GM06990 (cell line): ENCODE data around the gene SLC39A2.
"Not testable (repeated sequence)": the region's sequence is repeated elsewhere in the genome, so short reads cannot be mapped to it uniquely, and the experiment has no call there.

ENCODE experiments used
- DNase-seq: peaks from one replicate; pipeline ENCODE4 v3.0.0-alpha.2; 2011; ENCODE audit not compliant: insufficient read length; ENCODE audit errors: extremely low read depth
- H3K27me3 ChIP-seq: replicated peaks from 2 replicates; pipeline ENCODE4 v1.6.0; 2011; ENCODE audit warnings: low read length; ENCODE audit not compliant: control insufficient read depth, insufficient read depth
- H3K36me3 ChIP-seq: 2 replicates; pipeline ENCODE4 v1.5.1; 2011; ENCODE audit warnings: low read length; ENCODE audit not compliant: control insufficient read depth, insufficient read depth
- H3K4me3 ChIP-seq: replicated peaks from 2 replicates; pipeline ENCODE4 v1.5.1; 2011; ENCODE audit warnings: low read depth, mild to moderate bottlenecking, control low read depth, low read length
- CTCF ChIP-seq: IDR thresholded peaks from 2 replicates; pipeline ENCODE4 v1.5.1; 2011; ENCODE audit warnings: low read length, control low read depth, mild to moderate bottlenecking, inconsistent platforms; ENCODE audit not compliant: insufficient read depth, poor library complexity, severe bottlenecking

Gene SLC39A2

GRCh38 chr14:21040370-21040925 lies 41.4 kb downstream of the SLC39A2 start:
- Histone ChIP-seq H3K36me3 (no peaks in the 10 kb centered on the region), H3K27me3 (no peaks in the 10 kb centered on the region; the same call in 1 of the 2 replicates), H3K4me3 (no peak overlapping the region)
- no peak for DNase-seq
- no peak for TF ChIP-seq CTCF

GRCh38 chr14:21040941-21041340 lies 41.8 kb downstream of the SLC39A2 start:
- H3K27me3 ChIP-seq, DNase-seq, H3K36me3 ChIP-seq: not testable (repeated sequence)

GRCh38 chr14:21041676-21042433 lies 42.8 kb downstream of the SLC39A2 start, which contains the start of gene RNASE7:
TSS of gene RNASE7 (plus strand) at chr14:21042362. CDS start at chr14:21042993, 631 bp downstream.
- Histone ChIP-seq H3K27me3 (no peaks in the 10 kb centered on the region; the same call in none of the 2 replicates), H3K4me3 (no peak within 1 kb of the TSS), H3K36me3 (no peaks in the 10 kb centered on the region)
- TF ChIP-seq CTCF: no peak
- DNase-seq: no peak

More at GRCh38 chr14:21040941-21041340, 41.8 kb downstream of the SLC39A2 start:
- H3K4me3 ChIP-seq: not testable (repeated sequence)

- no peaks in the 10 kb centered on the region; the same call in none of the 2 replicates for H3K27me3 ChIP-seq
- no peak overlapping the region for H3K4me3 ChIP-seq
- H3K36me3 ChIP-seq: no peaks in the 10 kb centered on the region
- DNase-seq: no peak
- TF ChIP-seq CTCF: no peak
Observed at GRCh38 chr14:21042918-21043317, 43.8 kb downstream of the SLC39A2 start.

GRCh38 chr14:21043387-21043973 lies 44.4 kb downstream of the SLC39A2 start:
- no peaks in the 10 kb centered on the region; the same call in none of the 2 replicates for H3K27me3 ChIP-seq
- no peak overlapping the region for H3K4me3 ChIP-seq
- no peaks in the 10 kb centered on the region for H3K36me3 ChIP-seq
- no peak for DNase-seq
- TF ChIP-seq CTCF: no peak
